ENCODE results near the gene CRYGA.

Gene CRYGA, protein sequence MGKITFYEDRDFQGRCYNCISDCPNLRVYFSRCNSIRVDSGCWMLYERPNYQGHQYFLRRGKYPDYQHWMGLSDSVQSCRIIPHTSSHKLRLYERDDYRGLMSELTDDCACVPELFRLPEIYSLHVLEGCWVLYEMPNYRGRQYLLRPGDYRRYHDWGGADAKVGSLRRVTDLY

DNA sequence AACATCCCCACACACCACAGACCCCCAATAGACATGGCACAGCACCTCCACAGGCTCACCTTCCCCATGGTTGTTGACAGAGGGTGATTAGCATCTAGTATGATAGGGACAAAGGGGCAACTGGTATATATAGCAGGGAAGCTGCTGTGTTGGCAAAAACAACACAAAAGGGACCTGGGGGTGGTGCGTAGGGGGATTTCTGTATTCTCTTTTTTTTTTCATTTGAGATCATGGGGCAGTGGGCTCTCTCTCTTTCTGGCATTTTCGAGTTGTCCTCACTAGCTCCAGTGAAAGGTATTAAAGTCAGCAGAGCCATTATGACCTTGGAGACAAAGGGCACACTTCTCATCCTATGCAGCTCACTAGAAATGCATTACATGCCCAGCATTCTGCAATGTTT lies at the start of gene CRYGA:
Gene CRYGA (minus strand): TSS at position 101 of the 400 bp plus-strand sequence. CDS start 33 bp downstream, at position 68.
- no peak for DNase-seq (ENCODE audit: insufficient read length, low spot score)
- FAIRE-seq: no peak

DNA sequence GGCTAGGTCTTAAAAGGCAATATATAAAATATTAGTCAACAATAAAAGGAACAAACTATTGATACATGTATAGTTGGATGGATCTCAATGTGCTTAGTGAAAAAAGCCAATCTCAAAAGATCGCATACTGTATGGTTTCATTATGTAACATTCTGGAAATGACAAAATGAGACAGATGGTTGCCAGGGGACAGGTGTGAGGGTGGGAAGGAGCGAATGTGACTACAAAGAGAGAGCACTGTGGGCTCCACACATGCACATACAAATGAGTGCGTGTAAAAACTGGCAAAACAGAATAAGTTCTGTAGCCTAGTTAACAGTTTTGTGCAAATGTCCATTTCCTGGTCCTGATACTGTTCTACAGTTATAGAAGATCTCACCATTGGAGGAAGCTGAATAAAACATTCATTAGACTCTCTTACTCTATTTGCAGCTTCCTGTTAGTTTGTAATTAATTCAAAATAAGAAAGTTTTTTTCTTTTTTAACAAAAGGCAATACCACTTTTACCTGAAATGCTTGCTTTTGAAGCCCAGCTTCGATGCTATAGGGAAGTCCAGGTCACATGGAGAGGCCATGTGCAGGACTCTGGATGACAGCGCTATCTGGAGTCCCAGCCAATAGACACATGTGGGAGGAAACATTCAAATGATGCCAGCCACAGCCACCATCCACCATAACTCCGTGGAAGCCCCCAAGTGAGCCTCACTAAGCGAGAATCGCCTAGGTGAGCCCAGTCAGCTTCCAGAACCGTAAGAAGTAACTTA lies 47.5 kb upstream of the CRYGA start:
- FAIRE-seq: no peak
- no peak for DNase-seq (ENCODE audit: insufficient read length, low spot score)

DNA sequence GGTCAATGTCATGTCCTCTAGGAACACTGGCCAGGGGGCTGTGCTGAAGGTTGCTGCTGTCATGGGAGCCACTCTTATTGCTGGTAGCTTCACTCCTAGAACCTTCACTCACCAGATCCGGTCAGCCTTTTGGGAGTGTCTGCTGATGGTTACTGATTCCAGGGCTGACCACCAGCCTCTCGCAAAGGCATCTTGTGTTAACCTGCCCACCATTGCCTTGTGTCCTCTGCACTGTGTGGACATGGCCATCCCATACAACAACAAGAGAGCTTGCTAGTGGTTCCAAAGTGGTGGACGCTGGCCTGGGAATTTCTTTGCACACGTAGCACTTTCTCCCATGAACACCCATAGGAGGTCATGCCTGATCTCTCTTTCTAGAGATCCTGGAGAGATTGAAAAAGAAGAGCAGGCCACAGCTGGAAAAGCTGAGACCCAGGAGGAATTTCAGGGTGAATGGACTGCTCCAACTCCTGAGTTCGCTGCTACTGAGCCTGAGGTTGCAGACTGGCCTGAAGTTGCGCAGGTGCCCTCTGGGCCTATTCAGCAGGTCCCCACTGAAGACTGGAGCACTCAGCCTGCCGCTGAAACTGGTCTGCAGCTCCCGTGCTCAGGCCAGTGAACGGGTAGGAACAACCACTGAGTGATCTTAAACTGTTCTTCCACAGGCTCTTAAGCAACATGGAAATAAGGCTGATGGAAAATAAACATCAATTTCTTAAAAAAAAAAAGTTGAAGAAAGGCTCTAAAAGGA lies 45.1 kb upstream of the CRYGA start:
- no peak for DNase-seq (ENCODE audit: insufficient read length, low spot score)
- FAIRE-seq: no peak

DNA sequence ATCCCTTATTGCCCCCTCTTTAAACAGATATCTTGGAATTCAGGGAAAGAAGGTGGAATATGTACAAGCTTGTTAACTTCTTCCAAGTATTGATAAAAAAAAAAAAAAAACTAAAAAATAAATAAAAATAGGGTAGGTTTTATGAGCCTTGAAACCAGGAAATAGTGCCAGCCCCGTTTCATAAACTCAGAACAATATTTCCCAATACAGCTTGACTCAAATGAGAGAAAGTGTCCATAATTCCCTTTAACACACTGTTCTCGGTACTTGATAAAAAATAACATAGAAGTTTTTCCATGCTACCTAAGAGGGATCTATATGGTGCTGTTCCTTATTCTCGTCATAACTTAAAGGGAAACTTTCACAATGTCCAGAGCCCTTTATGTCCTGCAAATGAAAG lies 44.4 kb upstream of the CRYGA start:
- no peak for DNase-seq (ENCODE audit: insufficient read length, low spot score)
- FAIRE-seq: no peak

DNA sequence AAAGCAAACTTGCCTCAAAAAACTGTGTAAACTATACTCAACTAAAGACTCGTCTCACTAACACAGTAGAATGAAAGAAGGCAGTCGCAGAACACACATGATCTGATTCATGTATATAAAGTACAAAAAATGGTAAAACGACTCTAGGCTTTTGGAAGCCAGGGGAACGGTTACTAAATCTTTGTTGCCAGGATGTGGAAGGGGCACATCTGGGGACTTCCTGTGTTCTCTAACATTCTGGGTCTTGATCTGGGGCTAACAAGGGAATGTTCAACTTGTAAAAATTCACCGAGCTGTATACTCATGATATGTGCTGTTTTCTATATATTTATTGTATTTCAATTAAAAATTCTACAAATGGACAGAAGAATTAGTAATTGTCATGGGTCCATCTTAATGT lies 40.8 kb upstream of the CRYGA start:
- FAIRE-seq (no peak), DNase-seq (ENCODE audit: insufficient read length, low spot score) (no peak)

DNA sequence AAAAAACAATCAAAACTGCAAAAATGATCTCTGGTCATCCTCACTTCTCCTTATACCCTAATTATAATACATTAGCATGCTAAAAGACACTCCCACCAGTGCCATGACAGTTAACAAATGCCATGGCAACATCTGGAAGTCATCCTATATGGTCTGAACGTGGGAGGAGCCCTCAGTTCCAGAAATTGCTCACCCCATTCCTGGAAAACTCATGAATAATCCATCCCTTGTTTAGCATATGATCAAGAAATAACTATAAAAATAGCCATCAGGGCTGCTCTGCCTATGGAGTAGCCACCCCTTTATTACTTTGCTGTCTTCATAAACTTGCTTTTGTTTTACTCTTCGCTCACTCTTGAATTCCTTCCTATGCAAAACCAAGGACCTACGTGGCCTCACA lies 32.1 kb upstream of the CRYGA start:
- FAIRE-seq (no peak), DNase-seq (ENCODE audit: insufficient read length, low spot score) (no peak)

DNA sequence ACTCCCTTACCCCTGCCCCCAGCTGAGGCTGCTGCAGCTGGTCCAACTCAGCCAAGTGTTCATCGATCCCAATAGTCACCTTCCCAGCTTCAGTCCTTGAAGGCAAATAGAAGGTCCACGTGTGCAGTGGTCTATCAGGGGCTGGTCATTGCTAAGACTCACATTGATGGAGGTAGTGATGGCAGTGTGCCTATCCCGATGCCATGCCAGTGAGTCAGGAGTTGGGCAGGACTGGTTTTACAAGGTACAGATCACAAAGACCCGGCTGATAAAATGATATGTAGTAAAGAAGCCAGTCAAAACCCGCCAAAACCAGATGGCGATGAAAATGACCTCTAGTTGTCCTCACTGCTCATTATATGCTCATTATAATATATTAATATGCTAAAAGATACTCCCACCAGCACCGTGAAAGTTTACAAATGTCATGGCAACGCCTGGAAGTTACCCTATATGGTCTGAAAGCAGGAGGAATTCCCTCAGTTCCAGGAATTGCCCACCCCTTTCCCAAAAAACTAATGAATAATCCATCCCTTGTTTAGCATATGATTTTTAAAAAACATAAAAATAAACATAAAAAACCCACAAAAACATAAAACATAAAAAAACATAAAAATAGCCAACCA lies 29.3 kb upstream of the CRYGA start:
- DNase-seq (ENCODE audit: insufficient read length, low spot score) (no peak), FAIRE-seq (no peak)

DNA sequence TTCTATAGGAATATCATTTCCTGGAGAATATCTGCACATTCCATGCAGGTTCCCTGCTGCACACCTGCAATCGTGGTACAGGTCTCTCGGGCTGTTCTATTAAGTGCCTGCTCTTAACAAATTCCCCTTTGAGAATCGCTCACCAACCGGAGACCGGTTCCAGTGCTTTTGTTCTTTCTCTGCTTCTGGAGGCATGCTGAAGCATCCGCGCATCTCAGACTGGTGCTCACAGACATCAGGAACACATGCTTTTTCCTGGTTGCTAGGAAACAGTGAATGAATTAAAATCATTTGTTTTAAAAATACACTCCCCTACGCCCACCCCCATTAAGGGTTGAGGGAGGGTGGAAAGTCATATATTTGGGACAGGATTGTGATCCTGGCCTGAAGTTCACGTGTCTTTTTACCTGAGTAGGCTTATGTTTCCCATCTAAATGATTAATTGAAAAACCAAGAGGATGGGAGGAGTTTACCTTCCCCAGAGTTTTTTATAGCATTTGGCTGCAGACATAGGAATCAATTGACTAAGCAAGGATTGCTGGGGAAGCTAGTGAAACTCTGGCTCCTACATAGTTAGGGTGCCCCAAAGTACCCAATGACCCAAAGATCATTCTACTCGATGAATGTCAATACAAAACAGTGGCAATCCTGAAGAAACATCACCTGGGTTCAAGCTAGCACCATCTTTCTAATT lies 26.6 kb upstream of the CRYGA start, which contains the start of gene C2orf80:
Gene C2orf80 (minus strand): TSS at position 221 of the 694 bp plus-strand sequence. CDS start 3,044 bp downstream, outside the sequence.
- DNase-seq (ENCODE audit: insufficient read length, low spot score) (no peak), FAIRE-seq (no peak)

DNA sequence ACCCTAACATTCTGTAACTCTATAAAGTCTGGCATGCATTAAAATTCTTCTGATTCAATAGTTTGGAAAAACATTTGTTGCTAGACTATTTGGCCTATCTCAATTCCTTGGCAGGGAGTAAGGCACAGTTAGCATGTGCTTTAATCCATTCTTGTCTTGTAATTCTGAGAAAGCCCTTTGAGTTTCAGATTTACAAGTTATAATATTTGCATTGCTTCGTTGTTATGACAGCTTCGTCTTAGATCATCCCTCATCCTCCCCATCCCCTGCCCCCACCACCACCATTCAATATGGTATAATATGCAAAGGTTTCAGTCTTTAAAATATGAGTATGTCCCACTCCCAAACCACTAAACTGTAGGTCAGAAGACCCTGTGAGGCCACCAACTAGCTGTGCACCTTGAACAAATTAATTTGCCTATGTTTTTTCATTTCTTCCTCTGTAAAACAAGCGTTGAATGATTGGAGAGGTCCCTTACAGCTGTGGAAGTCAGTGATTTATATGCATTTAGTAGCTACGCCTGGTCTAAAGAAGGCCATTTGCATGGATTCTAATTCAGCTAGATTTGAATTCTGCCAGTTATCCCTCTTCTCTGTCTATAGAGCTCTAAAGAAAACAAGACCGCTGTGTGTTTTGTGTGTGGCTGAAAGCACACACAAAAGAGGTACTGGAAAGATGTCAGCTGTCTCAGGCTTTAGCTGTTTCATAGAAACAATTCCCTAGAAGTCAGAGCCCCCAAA lies 25.9 kb upstream of the CRYGA start:
- FAIRE-seq (no peak), DNase-seq (ENCODE audit: insufficient read length, low spot score) (no peak)

DNA sequence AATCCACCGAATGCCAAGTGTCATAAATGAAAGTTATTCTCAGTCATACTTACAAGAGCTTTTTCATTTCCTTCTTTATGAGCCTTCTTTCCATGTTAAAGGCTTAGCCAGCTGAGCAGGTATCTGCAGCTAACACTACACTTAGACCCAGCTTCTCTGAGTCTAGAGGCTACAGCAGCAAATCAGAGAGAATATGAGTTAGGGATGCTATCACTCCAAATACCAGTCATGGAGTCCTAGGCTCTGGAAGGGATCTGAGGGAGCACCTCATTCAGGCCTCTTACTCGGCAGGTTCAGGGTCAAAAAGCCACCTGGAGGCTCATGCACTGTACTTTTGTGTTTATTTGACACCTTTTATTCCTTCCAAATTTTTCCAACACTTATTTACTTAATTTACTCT lies 23.5 kb upstream of the CRYGA start:
- no peak for DNase-seq (ENCODE audit: insufficient read length, low spot score)
- no peak for FAIRE-seq

DNA sequence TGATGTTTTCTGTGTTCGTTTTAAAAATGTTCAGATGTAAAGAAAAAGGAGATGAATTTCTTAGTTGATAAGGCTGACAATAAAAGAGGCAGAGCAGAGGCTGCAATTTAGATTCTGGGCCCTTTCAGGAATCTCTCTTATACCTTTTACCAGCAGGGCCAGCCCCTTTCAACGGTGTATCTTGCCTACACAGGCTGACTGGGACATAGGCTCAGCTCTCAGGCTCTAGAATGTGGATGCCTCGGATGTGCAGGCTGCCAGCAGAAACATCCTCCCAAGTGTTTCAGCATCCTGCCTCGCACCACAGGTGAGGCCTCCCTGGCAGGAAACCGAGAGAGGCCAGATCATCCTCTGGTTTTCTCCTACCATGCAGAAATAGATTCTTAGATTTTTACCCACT lies 23.1 kb upstream of the CRYGA start:
- DNase-seq (ENCODE audit: insufficient read length, low spot score) (no peak), FAIRE-seq (no peak)

DNA sequence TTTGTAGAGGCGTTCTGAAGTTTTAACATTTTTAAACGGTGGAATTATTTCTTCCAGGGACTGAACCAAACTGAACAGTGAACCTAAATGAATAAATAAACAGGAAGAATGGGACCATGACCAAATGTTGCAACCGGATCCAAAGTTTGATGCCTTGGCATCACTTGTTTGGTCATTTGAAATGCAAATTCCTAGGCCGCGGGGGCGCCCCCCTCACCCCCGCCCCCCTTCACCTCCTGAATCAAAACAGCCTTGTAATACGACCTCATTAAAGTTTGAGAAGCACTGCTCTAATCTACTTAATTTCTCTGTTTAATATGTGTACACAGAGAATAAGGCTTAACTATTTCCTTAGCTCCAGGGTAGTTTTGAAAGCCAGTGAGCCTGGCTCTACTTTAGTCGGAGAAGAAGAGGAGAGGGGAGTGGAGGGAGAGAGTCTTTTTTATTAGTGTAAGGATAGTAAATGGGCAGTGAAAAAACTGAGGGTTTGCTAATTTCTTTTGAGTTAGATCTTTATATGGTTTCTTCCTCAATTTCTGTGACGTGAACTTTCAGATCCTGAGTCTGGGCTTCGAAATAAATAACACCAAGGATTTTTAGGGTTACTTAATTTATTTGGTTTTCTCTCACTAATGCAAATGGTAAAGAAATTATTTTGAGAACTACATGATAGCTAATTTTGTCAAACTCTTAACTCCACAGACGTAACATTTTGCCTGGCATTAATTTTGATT lies 20.8 kb upstream of the CRYGA start:
- DNase-seq (ENCODE audit: insufficient read length, low spot score) (no peak), FAIRE-seq (no peak)

DNA sequence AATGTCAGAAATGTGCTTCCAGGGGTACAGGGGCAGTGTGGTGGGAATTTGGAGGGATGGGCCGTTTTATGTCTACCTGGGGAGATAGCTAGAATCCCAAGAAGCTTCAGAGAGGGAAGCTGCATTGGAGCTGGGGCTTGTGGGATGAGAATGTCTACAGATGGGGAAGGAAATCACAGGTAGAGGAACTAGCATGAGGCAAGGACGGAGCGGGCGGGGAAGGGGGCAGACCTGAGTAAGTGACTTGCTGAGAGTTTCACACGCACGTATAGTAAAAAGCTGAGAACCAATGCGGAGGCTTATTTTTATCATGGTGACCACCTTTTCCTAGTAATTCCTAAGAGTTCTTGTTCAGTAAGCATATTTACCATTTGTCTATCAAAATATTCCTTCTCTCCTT lies 20.1 kb upstream of the CRYGA start:
- no peak for DNase-seq (ENCODE audit: insufficient read length, low spot score)
- no peak for FAIRE-seq

DNA sequence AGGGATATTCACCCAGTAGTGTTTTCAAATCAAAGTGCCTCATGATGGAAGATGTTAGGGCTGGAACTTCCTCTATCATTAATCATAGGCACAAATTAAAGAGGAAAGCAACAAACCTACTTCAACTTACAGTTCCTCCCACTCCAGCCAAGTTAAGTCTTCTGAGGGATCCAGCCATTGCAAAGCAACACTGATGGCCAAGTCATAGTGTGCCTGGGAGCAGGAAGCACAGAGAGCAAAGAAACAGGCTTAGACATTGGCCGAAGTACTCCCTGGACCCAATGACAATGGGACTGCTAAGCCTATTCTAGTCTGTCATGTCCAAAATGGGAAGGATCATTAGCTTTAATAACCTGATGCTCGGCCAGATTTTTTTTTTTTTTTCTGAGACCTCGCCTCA lies 19.4 kb upstream of the CRYGA start:
- no peak for FAIRE-seq
- DNase-seq (ENCODE audit: insufficient read length, low spot score): no peak

DNA sequence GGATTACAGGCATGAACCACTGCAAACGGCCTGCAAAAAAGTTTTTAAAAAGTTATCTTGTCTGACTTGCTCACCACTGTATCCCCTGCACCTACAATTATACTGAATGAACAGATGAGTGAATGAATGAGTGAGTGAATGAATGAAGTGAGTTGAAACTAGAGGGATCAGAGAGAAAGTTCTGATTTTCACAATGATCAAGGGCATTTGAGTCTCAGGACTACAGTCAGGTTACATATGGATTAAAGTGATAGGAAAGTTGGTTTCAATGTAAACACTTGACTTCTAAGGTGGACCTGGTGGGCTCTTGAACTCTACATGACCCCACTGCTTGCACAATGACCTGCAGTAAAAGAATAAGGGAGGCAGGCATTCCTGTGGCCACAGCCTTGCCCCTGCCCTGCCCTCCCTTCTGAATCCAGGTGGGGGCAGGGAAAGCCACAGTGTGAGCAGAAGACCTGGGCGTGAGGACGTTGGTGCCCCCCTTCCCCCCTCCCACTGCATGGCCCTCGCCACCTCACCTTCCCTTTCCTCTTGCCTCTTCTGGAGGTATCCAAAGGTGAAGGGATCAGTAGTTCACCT lies 15.7 kb upstream of the CRYGA start:
- no peak for DNase-seq (ENCODE audit: insufficient read length, low spot score)
- no peak for FAIRE-seq

DNA sequence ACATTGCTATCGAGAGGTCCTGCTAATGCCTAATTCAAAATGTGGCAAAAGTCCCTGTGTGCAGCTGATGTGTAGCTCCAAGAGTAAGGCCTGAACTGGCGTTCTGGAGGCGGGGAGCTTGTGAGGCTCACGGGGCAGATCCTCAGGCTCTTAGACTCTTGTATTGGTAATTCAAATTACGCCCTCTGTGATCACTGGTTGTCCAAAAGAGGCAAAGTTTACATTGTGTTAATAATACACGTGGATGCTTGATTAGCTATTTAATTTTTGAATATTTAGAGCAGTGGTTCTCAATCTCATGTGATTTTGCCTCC lies 12.4 kb upstream of the CRYGA start:
- no peak for FAIRE-seq

DNA sequence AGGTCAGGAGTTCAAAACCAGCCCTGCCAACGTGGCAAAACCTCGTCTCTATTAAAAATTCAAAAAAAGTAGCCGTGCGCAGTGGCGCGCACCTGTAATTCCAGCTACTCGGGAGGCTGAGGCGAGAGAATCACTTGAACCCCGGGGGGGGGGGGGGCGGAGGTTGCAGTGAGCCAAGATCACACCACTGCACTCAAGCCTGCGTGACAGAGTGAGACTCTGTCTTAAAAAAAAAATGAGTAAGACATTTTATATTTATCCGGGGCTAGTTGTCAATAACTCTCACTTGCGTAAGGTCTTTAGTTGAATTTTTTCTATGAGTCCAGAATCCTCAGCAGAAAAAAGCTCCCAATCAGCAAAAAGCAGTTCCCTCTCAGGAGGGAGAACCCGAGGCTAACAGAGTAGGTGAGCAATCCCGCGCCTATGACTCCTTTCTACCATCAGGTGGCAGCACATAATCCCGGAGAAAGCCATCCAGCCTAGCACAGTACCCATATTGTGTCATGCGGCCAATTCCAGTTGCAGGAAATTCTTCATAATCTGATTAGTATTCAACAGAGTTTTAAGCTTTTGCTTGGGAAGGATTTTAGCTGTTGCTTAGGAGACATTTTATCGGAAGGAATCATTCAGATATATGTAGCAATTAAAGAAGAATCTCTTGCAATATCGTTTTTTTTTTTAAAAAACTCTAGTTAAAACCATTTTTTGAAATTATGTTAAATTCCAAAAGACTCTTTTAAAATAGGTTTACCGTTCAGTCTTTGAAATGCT lies 11.9 kb upstream of the CRYGA start:
- DNase-seq (ENCODE audit: insufficient read length, low spot score) (peak; percentile 62), FAIRE-seq (peak; percentile 85)

More for the DNA sequence above, 12.4 kb upstream of the CRYGA start:
- DNase-seq (ENCODE audit: insufficient read length, low spot score): no peak

DNA sequence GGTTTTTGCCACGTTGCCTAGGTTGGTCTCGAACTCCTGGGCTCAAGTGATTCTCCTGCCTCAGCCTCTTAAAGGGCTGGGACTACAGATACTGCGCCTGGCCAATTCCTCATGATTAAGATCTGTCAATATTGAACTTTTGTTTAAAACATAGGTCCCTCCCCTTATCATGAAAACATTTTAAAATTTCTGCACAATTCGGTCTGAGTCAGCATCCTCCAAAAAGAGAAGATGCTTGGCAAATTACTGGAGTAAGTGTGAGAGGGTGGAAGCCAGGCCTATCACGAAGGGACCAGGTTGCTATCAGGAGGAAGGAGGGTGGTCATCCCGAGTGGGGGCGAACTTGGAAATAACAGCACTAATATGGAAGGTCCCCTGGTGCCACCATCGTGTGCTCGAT lies 10.8 kb upstream of the CRYGA start:
- DNase-seq (ENCODE audit: insufficient read length, low spot score) (no peak), FAIRE-seq (no peak)

Measured in GM19239 (cell line).